BLaER1 (cell line): ENCODE data around the gene PLCH1.

Experiments
- H3K27ac ChIP-seq: shearing (Covaris generic); formaldehyde crosslinking; 2 replicates; pipeline ENCODE4 v1.8.1; 2022
- H3K27me3 ChIP-seq: shearing (Covaris generic); formaldehyde crosslinking; 2 replicates; pipeline ENCODE4 v1.8.1; 2022
- H3K36me3 ChIP-seq: shearing (Covaris generic); formaldehyde crosslinking; 2 replicates; pipeline ENCODE4 v1.8.1; 2022
- H3K4me1 ChIP-seq: shearing (Covaris generic); formaldehyde crosslinking; 2 replicates; pipeline ENCODE4 v1.8.1; 2022
- H3K4me2 ChIP-seq: shearing (Covaris generic); formaldehyde crosslinking; 2 replicates; pipeline ENCODE4 v1.8.1; 2022
- H3K4me3 ChIP-seq: shearing (Covaris generic); formaldehyde crosslinking; 2 replicates; pipeline ENCODE4 v1.8.1; 2022
- H3K9ac ChIP-seq: shearing (Covaris generic); formaldehyde crosslinking; 2 replicates; pipeline ENCODE4 v1.8.1; 2022
- H3K9me3 ChIP-seq: shearing (Covaris generic); formaldehyde crosslinking; 2 replicates; pipeline ENCODE4 v1.8.1; 2022
- H4K20me1 ChIP-seq: shearing (Covaris generic); formaldehyde crosslinking; 2 replicates; pipeline ENCODE4 v1.8.1; 2022
- Cebpa-rat ChIP-seq: shearing (Covaris generic); IDR thresholded peaks from 2 replicates; pipeline ENCODE4 v1.8.1; 2022

Gene PLCH1

DNA sequence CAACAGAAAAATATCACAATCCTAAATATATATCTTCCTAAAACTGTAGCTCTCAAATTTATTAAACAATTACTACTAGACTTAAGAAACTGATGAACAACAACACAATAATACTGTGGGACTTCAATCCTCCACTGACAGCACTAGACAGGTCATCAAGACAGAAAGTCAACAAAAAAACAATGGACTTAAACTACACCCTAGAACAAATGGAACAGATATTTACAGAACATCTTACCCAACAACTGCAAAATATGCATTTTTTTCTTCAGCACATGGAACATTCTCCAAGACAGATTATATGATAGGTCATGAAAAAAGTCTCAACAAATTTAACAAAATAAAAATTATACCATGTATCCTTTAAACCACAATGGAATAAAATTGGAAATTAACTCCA, 133.4 kb downstream of the PLCH1 start:
- no peaks in the 10 kb centered on the region for H3K27me3 ChIP-seq
- TF ChIP-seq Cebpa-rat: no peak
- no peaks in the 10 kb centered on the region for H4K20me1 ChIP-seq
- peaks cover 32% of the 10 kb centered on the region for H3K9me3 ChIP-seq
- no peaks in the 10 kb centered on the region for H3K4me1 ChIP-seq
- H3K27ac ChIP-seq: no peak overlapping the region
- H3K4me3 ChIP-seq: no peak overlapping the region
- no peak overlapping the region for H3K4me2 ChIP-seq
- H3K36me3 ChIP-seq: no peaks in the 10 kb centered on the region
- no peak overlapping the region for H3K9ac ChIP-seq

DNA sequence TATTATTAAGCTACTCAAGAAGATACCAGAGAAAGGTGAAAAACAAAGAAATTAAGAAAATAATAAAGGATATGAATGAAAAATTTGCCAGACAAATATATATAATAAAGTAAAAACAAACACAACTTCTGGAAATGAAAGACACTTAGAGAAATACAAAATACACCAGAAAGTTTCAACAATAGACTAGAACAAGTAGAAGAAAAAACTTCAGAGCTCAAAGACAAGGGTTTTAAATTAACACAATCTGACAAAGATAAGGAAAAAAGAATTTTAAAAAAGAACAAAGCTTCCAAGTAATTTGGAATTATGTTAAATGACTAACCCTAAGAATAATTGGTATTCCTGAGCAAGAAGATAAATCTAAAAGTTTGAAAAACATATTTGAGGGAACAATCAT, 135.3 kb downstream of the PLCH1 start:
- no peak overlapping the region for H3K9ac ChIP-seq
- H3K27me3 ChIP-seq: no peaks in the 10 kb centered on the region
- no peak overlapping the region for H3K4me3 ChIP-seq
- H3K4me2 ChIP-seq: no peak overlapping the region
- H3K9me3 ChIP-seq: peaks cover 25% of the 10 kb centered on the region
- no peak overlapping the region for H3K27ac ChIP-seq
- no peaks in the 10 kb centered on the region for H3K36me3 ChIP-seq
- no peak for TF ChIP-seq Cebpa-rat
- H3K4me1 ChIP-seq: no peaks in the 10 kb centered on the region
- H4K20me1 ChIP-seq: no peaks in the 10 kb centered on the region

DNA sequence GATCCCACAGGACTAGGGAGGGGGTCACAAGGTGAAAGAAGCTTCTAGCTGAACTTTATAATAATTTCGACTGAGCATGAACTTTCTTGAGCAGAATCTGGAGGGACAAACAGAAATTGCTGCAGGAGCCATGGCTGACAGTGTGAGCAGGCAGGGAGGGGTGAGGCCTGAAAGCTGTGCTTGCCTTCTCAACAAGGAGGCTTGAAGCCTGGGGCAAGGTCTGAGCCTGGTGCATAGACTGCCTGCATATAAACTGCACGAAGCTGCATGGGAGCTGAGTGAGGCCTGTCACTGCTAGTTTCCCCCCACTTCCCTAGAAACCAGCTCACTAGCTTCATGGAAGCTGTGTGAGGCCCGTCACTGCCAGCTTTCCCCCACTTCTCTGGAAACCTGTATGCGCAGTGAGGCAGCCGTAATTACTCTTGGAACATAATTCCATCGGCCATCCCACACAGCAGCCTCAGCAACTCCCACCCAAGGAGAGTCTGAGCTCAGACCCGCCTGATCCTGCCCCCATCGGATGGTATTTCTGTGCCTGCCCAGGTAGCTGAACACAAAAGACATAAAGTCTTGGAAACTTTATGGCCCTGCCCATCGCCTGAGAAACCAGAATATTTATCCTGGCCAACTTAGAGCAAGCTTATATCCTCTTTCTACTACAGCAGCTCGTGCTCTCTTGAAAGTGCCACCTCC, 136.5 kb downstream of the PLCH1 start:
- Histone ChIP-seq H3K4me2 (no peak overlapping the region), H3K9ac (no peak overlapping the region)

DNA sequence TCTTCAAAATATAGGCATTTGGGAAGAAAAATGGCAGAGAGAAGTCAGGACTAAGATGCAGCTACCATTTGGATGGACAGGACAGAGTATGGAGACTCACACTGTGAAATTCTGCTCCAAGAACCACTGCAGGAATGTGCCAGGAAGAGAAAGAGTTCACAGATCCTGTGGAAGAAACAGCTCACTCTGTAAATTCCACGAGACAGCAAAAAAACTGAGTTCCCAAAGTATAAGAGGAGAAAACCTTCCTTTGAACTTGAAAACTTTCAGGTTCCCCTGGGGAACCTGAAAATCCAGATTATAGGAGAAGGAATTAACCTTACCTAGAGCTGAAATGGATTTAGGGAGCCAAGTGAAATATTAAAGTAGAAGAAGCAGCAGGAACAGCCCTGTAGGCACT, 137.1 kb downstream of the PLCH1 start:
- Histone ChIP-seq H3K9me3 (peaks cover 22% of the 10 kb centered on the region), H3K27me3 (no peaks in the 10 kb centered on the region), H3K9ac (no peak overlapping the region), H3K36me3 (no peaks in the 10 kb centered on the region), H3K4me2 (no peak overlapping the region), H4K20me1 (no peaks in the 10 kb centered on the region), H3K4me3 (no peak overlapping the region), H3K27ac (no peak overlapping the region), H3K4me1 (peaks cover 2% of the 10 kb centered on the region; the same call in 1 of the 2 replicates)
- TF ChIP-seq Cebpa-rat: no peak

More for the DNA sequence above, 136.5 kb downstream of the PLCH1 start:
- TF ChIP-seq Cebpa-rat: no peak
- no peaks in the 10 kb centered on the region for H3K4me1 ChIP-seq
- no peaks in the 10 kb centered on the region for H3K36me3 ChIP-seq
- H3K9me3 ChIP-seq: peaks cover 22% of the 10 kb centered on the region
- no peak overlapping the region for H3K4me3 ChIP-seq
- no peaks in the 10 kb centered on the region for H3K27me3 ChIP-seq
- no peak overlapping the region for H3K27ac ChIP-seq
- H4K20me1 ChIP-seq: no peaks in the 10 kb centered on the region

DNA sequence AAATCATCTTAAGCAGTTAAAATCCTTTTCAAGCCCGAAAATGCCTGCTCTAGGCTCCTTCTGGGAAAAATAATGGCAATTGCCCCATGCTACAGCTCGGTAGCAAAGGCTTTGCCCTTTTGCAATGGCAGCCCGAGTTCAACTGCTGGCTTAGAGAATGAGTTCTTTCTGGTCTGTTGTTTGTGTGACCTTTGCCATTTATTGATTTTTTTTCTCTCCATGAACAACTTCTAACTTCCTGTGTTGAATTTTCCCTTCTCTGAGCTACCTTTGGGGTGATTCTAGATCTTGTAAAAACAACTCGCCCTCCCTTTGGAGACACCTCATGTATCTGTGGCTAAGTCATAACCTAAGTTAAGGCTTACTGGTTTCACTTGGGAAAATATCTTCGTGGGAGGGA, 139.3 kb downstream of the PLCH1 start:
- Histone ChIP-seq H3K9me3 (peaks cover 22% of the 10 kb centered on the region), H3K4me3 (no peak overlapping the region), H3K27me3 (no peaks in the 10 kb centered on the region), H3K27ac (no peak overlapping the region), H3K4me1 (peaks cover 3% of the 10 kb centered on the region; the same call in 1 of the 2 replicates), H3K9ac (no peak overlapping the region), H3K4me2 (no peak overlapping the region), H3K36me3 (no peaks in the 10 kb centered on the region), H4K20me1 (no peaks in the 10 kb centered on the region)
- no peak for TF ChIP-seq Cebpa-rat

DNA sequence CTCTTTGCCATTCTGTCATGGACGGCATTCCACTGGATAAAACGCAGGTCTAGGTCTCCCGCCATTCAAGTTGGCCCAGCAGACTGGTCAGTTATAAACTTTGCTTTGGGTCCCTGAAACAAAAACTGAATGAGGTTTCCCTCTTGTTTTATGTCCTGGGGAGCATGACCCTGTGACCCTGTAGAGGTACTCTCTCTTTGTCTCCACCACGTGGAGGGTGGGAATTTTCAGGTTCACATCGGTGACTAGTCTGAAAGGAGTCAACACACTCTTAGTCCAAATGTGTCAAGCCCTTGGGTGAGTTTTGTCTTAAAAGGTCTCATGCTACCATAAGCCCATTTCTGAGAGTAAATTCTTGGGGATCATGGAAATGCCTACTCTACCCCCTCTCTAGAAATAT, 139.9 kb downstream of the PLCH1 start:
- Histone ChIP-seq H3K9ac (no peak overlapping the region), H3K4me3 (no peak overlapping the region), H3K27ac (no peak overlapping the region), H3K27me3 (no peaks in the 10 kb centered on the region), H4K20me1 (no peaks in the 10 kb centered on the region), H3K36me3 (no peaks in the 10 kb centered on the region), H3K9me3 (peaks cover 17% of the 10 kb centered on the region), H3K4me2 (no peak overlapping the region), H3K4me1 (peaks cover 3% of the 10 kb centered on the region; the same call in 1 of the 2 replicates)
- no peak for TF ChIP-seq Cebpa-rat

DNA sequence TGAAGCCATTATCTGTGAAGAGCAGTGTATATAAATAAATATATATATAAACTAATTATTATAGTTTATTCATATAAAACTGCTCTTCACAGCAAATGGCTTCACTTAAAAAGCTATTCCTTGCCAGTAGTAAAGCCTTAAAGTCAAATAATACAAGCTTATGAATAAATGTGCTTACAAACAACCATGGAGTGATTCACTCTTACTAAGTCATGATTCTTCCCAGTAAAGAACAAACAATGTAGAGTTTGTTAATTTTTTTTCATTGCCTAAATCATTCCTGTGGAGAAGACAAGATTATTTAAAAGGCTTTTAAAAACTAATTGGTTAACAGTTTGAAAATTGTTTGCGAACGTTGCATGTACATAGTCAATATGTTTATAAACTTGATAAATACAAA, 140.7 kb downstream of the PLCH1 start:
- Histone ChIP-seq H3K4me1 (peaks cover 3% of the 10 kb centered on the region; the same call in 1 of the 2 replicates), H3K27ac (no peak overlapping the region), H3K27me3 (no peaks in the 10 kb centered on the region), H3K9me3 (peaks cover 12% of the 10 kb centered on the region), H3K4me3 (no peak overlapping the region), H3K4me2 (no peak overlapping the region), H3K9ac (no peak overlapping the region), H4K20me1 (no peaks in the 10 kb centered on the region), H3K36me3 (no peaks in the 10 kb centered on the region)
- no peak for TF ChIP-seq Cebpa-rat

DNA sequence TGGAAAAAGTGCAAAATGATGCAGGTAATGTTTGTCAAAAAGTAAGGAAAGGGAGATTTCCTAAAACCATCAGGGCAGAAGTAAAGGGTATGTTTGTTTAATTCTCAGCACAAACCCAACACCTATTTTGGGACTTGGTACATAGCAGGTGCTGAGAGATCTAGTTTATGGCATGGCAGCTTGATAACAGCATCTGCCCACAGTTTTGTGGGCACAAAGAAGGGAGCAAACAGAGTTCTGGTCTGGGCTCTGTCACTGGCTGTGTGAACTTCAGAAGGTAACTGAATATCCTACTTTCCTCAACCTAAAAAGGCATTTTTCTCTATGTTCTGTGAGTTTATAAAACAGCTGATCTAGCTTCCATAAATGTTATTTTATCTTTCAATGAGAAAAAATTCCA, 141.6 kb downstream of the PLCH1 start:
- Histone ChIP-seq H3K27me3 (no peaks in the 10 kb centered on the region), H3K27ac (no peak overlapping the region), H3K4me1 (peaks cover 3% of the 10 kb centered on the region; the same call in 1 of the 2 replicates), H3K9ac (no peak overlapping the region), H3K4me2 (no peak overlapping the region), H4K20me1 (no peaks in the 10 kb centered on the region), H3K9me3 (peaks cover 3% of the 10 kb centered on the region), H3K4me3 (no peak overlapping the region), H3K36me3 (no peaks in the 10 kb centered on the region)
- no peak for TF ChIP-seq Cebpa-rat

DNA sequence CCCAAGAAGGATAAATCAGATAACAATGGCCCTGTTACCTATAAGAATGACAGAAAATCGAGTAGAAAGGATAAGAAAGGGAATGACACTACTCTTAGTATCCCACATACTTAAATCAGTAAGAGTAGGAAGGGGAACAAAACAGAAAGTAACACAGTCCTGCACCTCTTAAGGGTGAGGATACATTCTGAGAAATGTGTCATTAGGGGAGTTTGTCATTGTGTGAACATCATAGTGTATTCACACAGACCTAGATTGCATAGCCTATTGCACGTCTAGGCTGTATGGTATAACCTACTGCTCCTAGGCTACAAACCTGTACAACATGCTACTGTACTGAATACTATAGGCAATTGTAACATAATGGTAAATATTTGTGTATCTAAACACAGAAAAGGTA, 142.6 kb downstream of the PLCH1 start:
- no peak for TF ChIP-seq Cebpa-rat
- Histone ChIP-seq H3K4me1 (peaks cover 3% of the 10 kb centered on the region; the same call in 1 of the 2 replicates), H3K27ac (no peak overlapping the region), H3K4me2 (no peak overlapping the region), H3K9me3 (no peaks in the 10 kb centered on the region), H3K36me3 (no peaks in the 10 kb centered on the region), H3K27me3 (no peaks in the 10 kb centered on the region), H3K4me3 (no peak overlapping the region), H4K20me1 (no peaks in the 10 kb centered on the region), H3K9ac (no peak overlapping the region)

DNA sequence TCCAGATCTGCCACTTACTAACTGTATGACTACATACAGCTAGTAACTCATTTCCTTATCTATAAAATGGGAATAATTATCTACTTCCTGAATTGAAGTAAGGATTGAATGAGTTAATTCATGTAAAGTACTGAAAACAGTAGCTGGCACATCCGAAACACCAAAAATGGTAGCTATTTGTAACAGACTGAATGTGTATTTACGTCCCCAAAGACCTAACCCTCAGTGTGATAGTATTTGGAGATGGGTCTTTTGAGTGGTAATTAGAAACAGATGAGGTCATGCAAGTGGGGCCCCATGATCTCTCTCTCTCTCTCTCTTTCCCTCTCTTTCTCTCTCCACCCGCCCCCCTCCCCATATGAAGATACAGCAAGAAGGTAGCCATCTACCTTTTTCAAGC, 146.2 kb downstream of the PLCH1 start:
- TF ChIP-seq Cebpa-rat: no peak
- Histone ChIP-seq H3K4me3 (no peak overlapping the region), H3K36me3 (no peaks in the 10 kb centered on the region), H4K20me1 (no peaks in the 10 kb centered on the region), H3K9ac (no peak overlapping the region), H3K9me3 (no peaks in the 10 kb centered on the region), H3K27me3 (no peaks in the 10 kb centered on the region), H3K27ac (no peak overlapping the region), H3K4me2 (no peak overlapping the region), H3K4me1 (peaks cover 3% of the 10 kb centered on the region; the same call in 1 of the 2 replicates)

DNA sequence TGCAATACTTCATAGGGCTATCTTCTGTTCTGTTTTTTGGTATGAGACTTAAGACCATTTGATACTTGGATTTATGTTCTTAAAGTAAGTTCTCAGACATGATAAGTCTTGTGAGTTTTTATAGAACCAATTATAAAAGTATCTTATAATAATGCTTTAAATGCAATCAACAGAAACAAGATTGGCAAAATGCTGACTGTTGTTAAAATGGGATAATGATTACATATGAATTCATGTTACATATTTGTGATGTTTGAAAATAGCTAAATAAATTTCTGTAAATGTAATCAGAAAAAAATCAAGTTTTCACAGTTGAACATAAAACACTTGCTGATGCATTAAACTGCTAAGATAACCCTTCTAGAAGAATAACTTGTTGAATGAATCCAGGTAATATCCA, 148.3 kb downstream of the PLCH1 start:
- Histone ChIP-seq H3K4me1 (no peaks in the 10 kb centered on the region), H3K36me3 (no peaks in the 10 kb centered on the region), H3K27ac (no peak overlapping the region), H3K4me3 (no peak overlapping the region), H3K27me3 (no peaks in the 10 kb centered on the region), H4K20me1 (no peaks in the 10 kb centered on the region), H3K9me3 (no peaks in the 10 kb centered on the region), H3K9ac (no peak overlapping the region), H3K4me2 (no peak overlapping the region)
- no peak for TF ChIP-seq Cebpa-rat
